ENCODE data around the gene PLIN4. TPM values are rescaled to one million over a fixed set of nuclear protein-coding genes. Genes with fewer than 3 reads are reported as not detected.

PLIN4 gene
- total RNA-seq, 1 donor from 2014 or later = not detected

DNA sequence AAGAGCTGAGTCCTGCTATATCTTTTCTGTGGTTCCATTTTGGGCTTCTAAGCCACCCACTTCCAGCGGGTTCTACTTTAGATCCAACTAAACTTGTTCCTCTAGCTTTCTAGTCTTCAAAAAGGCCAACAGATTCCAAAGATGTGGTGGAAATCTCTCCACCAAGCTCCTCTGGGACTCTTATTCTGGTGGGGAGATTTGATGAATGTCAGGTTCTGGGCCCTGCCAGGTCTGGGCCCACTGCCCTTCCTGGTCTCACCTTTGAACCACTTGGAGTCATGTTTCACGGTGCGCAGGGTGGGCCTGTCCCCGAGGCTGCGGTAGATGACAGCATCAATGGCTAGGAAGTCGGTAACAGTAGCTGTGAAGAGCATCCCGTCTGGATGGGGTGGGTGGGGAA, 36.4 kb upstream of the PLIN4 start:
- Mint-ChIP-seq H3K27ac (ENCODE audit: unreplicated experiment) (no peak overlapping the region), H3K36me3 (ENCODE audit: unreplicated experiment) (no peaks in the 10 kb centered on the region), H3K4me3 (ENCODE audit: unreplicated experiment) (no peak overlapping the region), H3K27me3 (ENCODE audit: unreplicated experiment) (no peaks in the 10 kb centered on the region), H3K4me1 (ENCODE audit: unreplicated experiment) (peaks cover 2% of the 10 kb centered on the region), H3K9me3 (ENCODE audit: unreplicated experiment) (no peaks in the 10 kb centered on the region)
- TF ChIP-seq, protein P1, sequence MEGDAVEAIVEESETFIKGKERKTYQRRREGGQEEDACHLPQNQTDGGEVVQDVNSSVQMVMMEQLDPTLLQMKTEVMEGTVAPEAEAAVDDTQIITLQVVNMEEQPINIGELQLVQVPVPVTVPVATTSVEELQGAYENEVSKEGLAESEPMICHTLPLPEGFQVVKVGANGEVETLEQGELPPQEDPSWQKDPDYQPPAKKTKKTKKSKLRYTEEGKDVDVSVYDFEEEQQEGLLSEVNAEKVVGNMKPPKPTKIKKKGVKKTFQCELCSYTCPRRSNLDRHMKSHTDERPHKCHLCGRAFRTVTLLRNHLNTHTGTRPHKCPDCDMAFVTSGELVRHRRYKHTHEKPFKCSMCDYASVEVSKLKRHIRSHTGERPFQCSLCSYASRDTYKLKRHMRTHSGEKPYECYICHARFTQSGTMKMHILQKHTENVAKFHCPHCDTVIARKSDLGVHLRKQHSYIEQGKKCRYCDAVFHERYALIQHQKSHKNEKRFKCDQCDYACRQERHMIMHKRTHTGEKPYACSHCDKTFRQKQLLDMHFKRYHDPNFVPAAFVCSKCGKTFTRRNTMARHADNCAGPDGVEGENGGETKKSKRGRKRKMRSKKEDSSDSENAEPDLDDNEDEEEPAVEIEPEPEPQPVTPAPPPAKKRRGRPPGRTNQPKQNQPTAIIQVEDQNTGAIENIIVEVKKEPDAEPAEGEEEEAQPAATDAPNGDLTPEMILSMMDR (IDR thresholded peaks at IDR 0.05) = no peak
- DNase-seq (ENCODE audit: extremely low spot score, unreplicated experiment) = no peak

DNA sequence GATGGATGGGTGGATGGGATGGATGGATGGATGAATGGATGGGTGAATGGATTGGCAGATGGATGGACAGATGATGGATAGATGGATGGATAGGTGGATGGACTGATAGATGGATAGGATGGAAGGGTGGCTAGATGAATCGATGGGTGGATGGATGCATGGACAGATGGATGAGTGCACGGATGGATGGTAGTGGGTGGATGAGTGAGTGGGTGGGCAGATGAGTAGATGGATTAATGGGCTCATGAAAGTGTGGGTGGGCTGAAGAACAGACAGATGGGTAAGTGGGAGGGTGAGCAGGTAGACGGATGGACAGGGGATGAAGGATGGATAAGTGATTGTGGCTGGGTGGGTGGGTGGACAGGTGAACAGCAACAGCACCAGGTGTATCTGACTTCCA, 35.5 kb upstream of the PLIN4 start:
- no peaks in the 10 kb centered on the region for H3K36me3 Mint-ChIP-seq (ENCODE audit: unreplicated experiment)
- H3K27ac Mint-ChIP-seq (ENCODE audit: unreplicated experiment) = no peak overlapping the region
- TF ChIP-seq, protein P1 (IDR thresholded peaks at IDR 0.05) = no peak
- no peak overlapping the region for H3K4me3 Mint-ChIP-seq (ENCODE audit: unreplicated experiment)
- DNase-seq (ENCODE audit: extremely low spot score, unreplicated experiment) = no peak
- no peaks in the 10 kb centered on the region for H3K9me3 Mint-ChIP-seq (ENCODE audit: unreplicated experiment)
- no peaks in the 10 kb centered on the region for H3K27me3 Mint-ChIP-seq (ENCODE audit: unreplicated experiment)
- peaks cover 2% of the 10 kb centered on the region for H3K4me1 Mint-ChIP-seq (ENCODE audit: unreplicated experiment)

DNA sequence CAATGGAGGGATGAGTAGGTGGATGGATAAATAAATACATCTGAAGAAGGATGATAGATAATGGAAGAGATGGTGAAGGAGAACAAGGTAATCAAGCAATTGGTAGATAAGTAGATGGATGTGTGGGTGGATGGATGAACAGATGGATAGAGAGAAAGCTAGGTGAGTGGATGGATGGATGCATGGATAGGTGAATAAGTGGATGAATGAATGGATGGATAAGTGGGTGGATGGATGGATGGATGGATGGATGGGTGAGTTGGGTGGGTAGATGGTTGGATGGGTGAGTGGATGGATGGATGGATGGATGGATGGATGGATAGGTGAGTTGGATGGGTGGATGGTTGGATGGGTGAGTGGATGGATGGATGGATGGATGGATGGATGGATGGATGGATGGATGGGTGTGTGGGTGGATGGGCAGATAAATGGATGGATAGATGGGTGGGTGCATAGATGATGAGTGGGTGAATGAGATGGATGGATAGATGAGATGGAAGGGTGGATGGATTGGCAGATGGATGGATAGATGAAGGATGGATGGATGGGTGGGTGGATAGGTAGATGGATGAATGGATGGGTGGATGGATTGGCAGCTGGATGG, 34.9 kb upstream of the PLIN4 start:
- H3K36me3 Mint-ChIP-seq (ENCODE audit: unreplicated experiment) = no peaks in the 10 kb centered on the region
- H3K27ac Mint-ChIP-seq (ENCODE audit: unreplicated experiment) = no peak overlapping the region
- no peak overlapping the region for H3K4me3 Mint-ChIP-seq (ENCODE audit: unreplicated experiment)
- H3K27me3 Mint-ChIP-seq (ENCODE audit: unreplicated experiment) = no peaks in the 10 kb centered on the region
- H3K9me3 Mint-ChIP-seq (ENCODE audit: unreplicated experiment) = no peaks in the 10 kb centered on the region
- no peak for DNase-seq (ENCODE audit: extremely low spot score, unreplicated experiment)
- TF ChIP-seq, protein P1 (IDR thresholded peaks at IDR 0.05) = no peak
- H3K4me1 Mint-ChIP-seq (ENCODE audit: unreplicated experiment) = no peaks in the 10 kb centered on the region

DNA sequence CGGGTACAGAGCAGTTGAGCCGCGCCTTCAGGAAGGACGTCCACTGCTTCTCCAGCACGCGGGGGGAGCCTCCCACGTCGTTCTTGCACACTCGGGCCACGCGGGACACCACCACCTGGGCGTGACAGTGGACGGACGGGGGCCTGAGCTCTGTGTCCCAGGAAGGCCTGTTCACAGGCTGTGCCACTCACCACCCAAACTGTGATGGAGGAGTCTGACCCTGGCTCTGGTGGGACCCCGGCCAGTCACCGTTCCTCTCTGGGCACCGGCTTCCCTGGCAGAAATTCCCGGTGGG, 34.2 kb upstream of the PLIN4 start:
- TF ChIP-seq, protein P1 (IDR thresholded peaks at IDR 0.05) = no peak
- Mint-ChIP-seq H3K27me3 (ENCODE audit: unreplicated experiment) (no peaks in the 10 kb centered on the region), H3K9me3 (ENCODE audit: unreplicated experiment) (no peaks in the 10 kb centered on the region), H3K36me3 (ENCODE audit: unreplicated experiment) (no peaks in the 10 kb centered on the region), H3K4me1 (ENCODE audit: unreplicated experiment) (no peaks in the 10 kb centered on the region), H3K27ac (ENCODE audit: unreplicated experiment) (no peak overlapping the region), H3K4me3 (ENCODE audit: unreplicated experiment) (no peak overlapping the region)
- no peak for DNase-seq (ENCODE audit: extremely low spot score, unreplicated experiment)

DNA sequence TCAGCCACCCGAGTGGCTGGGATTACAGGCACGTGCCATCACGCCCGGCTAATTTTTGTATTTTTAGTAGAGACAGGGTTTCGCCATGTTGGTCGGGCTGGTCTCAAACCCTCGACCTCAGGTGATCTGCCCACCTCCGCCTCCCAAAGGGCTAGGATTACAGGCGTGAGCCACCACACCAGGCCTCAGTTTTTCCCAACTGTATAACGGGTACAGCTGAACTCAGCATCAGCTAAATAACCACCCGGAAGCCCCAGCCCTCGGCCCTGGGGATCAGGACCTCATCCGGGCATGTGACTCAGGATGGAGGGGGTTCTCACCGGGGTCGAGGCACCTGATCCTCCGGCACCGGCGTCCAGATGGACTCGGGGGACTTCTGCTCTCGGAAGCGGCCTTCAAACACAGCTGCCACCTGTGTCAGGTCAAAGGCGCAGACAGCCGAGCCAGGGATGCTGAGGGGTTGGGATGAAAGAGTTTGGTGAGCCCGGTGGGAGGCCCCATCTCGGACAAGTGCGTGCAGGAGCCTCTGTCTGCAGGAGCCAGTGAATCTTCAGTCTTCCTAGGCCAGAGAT, 32.3 kb upstream of the PLIN4 start:
- no peaks in the 10 kb centered on the region for H3K9me3 Mint-ChIP-seq (ENCODE audit: unreplicated experiment)
- DNase-seq (ENCODE audit: extremely low spot score, unreplicated experiment) = no peak
- no peaks in the 10 kb centered on the region for H3K36me3 Mint-ChIP-seq (ENCODE audit: unreplicated experiment)
- H3K27ac Mint-ChIP-seq (ENCODE audit: unreplicated experiment) = no peak overlapping the region
- no peak overlapping the region for H3K4me3 Mint-ChIP-seq (ENCODE audit: unreplicated experiment)
- H3K4me1 Mint-ChIP-seq (ENCODE audit: unreplicated experiment) = no peaks in the 10 kb centered on the region
- TF ChIP-seq, protein P1 (IDR thresholded peaks at IDR 0.05) = no peak
- H3K27me3 Mint-ChIP-seq (ENCODE audit: unreplicated experiment) = no peaks in the 10 kb centered on the region

Data from osteocyte (in vitro differentiated cells).